Measurements from ENCODE around the gene SMOC1.
"Not testable (repeated sequence)": the region's sequence is repeated elsewhere in the genome, so short reads cannot be mapped to it uniquely, and the experiment has no call there.

The SMOC1 gene

DNA sequence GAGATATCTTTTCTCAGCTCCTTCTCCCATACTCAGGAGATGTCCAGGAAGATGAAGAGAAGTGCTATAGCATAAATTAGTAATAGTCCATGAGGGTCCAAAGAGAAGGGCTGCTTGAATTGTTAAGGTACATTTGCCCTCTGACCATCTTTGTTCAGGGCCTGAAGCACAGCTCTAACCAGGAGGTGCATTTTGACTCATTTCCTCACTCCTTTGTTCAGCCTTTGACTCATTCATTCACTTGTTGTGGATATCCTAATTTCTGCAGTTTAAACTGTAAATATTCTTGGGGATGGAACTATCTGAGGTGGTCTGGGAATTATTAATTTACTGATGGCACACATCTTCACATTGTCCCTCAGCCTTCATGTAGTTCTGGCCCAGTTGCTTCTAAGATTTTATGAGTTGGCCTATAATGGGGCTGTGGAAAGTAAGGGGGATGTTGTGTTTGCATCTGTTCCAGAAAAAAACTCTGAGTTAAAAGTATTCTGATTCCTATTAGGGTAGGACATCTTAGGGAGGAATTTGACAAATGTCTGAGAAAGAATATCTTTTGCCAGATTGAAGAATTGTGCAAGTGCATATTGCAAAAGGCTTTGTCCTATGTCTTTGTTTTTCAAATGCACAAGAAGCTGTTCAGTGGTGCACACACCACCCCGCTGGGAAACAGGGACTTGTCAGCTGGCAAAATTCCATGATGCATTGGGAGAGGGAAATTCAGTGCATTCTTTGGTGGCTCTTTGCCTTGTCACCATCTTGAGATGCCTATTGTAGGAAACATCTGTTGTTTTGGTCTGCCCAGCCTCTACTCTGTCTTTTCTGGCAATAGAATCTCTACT, 22.1 kb downstream of the SMOC1 start:
- no peak for DNase-seq

DNA sequence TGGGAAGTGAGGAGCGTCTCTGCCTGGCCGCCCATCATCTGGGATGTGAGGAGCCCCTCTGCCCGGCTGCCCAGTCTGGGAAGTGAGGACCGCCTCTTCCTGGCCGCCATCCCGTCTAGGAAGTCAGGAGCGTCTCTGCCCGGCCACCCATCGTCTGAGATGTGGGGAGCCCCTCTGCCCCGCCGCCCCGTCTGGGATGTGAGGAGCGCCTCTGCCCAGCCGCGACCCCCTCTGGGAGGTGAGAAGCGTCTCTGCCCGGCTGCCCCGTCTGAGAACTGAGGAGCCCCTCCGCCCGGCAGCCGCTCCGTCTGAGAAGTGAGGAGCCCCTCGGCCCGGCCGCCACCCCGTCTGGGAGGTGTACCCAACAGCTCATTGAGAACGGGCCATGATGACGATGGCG, 23.8 kb downstream of the SMOC1 start:
- DNase-seq: not testable (repeated sequence)

DNA sequence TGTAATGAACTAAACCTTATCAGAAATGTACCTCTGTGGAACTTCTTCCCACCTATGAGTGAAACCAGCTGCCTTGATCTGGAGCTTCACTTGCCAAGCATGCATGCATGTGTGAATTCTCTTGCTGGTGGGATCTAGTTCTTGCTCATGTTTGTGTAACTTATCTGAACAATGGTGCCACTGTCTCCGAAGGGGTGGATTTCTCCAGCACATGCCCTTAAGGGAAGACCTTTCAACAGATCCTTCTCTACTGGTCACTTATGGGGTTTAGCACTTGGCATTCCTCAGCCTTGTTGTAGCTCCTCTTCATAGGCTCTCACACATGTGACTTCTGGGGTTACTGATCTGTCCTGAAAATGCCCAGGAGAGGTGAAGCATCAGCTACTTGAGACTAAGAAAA, 25.0 kb downstream of the SMOC1 start:
- no peak for DNase-seq

DNA sequence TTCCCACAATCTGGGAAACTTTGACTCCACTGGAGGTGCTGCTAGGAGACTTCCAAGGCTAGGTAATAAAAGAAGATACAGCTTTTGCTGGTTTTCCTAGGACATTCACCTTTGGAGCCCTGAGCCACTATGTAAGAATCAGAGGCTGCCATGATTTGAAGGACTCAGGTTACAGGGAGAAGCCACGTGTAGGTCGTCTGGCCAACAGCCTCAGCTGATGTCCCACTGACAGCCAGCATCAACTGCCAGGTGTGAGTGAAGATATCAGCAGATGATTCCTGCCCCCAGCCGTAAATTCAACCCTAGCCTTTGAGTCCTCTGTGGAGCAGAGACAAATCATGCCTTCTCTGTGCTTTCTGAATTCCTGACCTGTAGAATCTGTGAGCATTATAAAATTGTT, 27.0 kb downstream of the SMOC1 start:
- DNase-seq: no peak

DNA sequence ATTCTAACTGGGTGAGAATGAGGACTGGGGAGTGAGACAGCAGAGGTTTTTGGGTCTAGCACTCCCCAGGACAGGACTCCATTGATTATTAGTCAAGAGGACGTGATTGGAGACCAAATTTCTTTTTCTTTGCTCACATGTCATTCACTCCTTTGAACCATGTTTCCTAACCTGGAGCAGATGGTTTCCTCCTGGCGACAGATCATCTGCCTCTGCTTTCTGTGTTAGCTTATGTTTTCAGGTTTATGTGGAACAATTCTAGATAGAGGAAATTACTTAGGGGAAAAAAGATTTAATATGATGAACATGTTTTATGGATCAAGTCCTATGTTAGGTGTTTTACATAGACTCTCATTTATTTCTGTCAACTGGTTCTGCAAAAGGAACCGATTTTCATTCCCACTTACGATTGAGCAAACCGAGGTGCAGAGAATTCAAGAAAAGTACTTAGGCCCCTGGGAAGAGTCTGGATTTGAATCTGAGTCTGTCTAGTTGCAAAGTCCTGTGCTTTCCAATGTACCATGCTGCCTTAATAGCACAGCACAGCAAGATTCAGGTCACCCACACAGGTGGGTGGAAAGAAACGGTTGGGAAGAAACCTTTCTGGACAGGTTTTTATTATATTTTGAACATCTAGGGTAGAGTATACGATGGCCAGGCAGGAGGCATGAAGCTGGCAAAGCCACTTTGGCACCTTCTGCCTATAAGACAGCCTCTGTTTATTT, 30.8 kb downstream of the SMOC1 start:
- no peak for DNase-seq

DNA sequence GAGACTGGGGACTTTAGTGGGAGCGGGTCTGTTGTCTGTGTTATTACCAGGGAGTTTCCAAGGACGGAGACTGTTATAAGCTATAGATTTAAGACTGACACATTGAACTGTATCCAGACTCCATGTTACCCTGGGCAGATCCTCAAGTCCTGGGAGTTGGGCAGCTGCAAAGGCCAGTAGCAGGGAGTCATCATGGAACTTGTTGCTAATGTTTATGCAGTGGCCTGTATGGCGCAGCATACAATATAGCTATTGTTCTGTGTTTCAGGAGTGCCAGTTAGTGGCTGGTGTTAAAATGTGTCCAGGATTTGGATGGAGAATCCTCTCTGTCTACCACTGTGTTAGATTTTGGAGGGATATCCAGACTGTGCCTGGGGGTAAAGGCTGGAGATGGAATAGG, 31.7 kb downstream of the SMOC1 start:
- DNase-seq: no peak

DNA sequence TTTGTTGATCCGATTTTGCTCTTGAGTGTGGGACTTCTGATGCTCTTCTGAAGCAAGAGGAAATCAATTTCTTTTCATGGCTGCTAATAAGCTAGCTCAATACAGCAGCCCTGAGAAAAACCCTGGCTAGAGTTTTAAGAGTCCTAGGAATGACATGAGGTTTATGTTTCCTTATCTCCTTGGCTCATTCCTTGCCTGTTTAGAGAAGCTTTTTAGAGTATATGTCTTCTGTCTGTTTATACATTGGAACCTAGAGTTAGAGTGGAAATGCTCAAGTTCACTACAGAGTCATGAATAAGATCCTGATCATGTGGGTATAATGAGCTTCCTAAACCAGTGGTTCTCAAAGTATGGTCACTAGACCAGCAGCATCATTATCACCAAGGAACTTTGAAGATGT, 34.5 kb downstream of the SMOC1 start:
- DNase-seq: no peak

DNA sequence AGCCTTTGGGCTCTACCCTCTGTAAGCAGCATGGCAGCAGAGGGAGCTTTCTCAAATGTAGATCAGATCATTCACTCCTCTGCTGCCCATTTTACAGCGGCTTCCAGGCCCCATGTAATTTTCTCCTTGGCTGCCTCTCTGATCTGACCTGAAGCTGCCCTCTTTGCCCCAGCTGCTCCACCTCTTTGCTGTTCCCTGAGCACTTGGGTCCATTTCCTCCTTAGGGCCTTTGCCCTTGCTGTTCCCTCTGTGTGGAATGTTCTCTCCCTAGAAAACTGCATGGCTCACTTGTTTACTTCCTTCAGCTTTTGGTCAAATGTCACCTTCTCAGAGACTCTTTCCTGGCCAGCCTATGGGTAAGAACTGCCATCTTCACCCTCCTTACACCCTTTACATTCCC, 37.2 kb downstream of the SMOC1 start:
- no peak for DNase-seq

DNA sequence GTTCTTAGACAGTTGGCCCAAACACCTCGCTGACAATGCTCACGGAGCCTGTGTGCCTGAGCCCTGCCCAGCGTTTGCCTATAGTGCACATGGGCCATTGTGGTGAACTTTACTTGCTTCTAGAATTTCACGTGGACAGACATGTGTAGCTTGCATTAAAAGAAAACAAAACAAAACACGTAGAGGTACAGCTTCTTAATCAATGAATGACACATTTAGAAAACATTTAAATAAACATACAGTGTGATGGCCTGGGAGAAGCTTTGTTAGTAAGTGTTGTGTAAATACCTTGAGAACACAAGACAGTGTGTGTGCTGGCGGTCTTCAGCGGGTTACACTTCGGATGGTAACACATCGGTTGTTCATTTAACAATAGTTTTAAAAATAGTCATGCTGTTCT, 38.1 kb downstream of the SMOC1 start:
- DNase-seq: no peak

DNA sequence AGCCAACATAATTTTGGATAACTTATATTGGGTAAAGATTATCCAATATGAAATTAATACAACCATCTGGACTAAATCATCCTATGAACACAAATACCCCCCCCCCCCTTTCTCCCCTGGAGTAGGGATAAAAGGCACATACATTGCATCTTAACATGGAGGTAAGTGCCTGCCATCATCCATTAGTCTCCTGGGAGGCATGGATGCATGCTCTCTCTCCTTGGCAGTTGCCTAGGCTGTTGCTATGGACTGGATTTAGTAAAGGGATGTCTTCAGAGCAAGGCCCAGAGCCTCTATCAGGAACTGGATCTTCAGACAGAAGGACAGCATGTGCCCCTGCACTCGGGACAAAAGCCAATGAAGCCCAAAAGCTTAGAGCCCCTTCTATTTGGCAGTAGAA, 40.6 kb downstream of the SMOC1 start:
- DNase-seq: no peak

DNA sequence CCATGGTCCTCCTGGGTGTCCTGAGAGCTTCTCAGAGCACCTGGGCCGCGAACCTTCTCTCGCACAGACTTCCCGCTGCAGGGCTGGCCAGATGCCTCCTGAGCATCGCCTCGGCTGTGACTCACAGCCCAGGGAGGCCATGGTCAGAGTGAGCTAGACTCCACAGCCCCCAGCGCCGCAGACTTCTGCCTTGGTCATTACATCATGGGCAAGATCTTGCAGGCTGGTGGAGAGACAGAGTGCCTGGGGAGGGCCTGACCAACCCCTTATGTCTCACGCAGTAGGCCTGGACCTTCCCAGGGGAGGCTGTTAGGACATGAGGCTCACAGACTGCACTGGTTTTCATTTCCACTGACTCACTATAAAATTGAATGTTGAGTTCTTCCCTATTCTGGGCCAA, 41.8 kb downstream of the SMOC1 start:
- DNase-seq: no peak

DNA sequence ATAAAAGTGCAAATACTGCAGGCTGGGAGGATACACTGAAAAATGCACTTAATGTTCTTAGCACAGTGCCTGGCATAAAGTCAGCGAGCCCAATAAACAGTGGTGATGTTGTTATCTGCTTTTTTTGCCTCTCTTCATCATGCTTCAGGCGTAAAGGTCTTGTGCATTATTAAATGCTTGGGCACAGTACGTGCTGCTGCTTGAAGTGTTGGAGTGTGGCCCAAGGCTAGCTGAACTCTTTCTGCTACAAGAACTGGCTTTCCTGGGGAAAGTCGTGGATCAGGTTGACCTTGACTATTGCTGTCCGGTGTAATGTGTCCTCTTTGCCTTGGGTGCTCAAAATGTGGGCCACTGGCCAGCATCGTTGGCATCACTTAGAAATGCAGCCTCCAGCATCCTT, 43.0 kb downstream of the SMOC1 start:
- DNase-seq: no peak

DNA sequence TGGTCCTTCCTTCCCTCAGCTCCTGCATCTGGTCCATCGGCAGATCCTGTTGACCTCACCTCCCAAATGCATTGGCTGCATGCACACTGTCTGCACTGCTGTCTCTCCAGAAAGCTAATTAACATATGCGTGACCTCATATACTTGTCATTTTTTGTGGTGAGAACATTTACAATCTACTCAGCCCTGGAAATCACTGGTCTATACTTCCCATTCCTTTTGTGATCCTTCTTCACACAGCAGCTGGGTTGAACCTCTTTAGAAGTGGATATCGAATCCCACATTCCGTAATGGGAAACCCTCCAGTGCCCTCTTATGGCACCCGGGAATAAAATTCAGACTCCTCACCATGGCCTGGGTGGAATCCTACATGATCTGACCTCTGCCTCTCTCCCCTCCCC, 45.0 kb downstream of the SMOC1 start:
- no peak for DNase-seq

DNA sequence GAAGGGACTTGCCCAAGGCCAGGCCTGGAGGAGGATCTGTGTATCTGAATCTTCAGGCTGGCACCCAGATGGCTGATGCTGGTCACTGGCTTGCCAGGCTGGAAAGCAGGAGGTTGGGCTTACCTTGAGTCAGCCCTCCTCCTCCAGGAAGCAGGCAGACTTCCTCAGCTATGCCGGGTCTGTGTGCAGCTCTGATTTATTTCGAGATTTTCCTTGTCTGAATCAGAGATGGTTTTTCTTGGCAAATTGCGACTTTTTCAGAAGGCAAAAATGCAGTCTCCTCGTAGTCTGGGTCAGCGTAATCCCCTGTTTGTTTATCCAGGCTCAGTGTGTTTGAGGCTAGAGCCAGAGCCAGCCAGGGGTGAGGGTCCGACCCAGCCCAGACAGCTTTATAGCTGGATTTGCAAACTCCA, 48.9 kb downstream of the SMOC1 start:
- no peak for DNase-seq

DNA sequence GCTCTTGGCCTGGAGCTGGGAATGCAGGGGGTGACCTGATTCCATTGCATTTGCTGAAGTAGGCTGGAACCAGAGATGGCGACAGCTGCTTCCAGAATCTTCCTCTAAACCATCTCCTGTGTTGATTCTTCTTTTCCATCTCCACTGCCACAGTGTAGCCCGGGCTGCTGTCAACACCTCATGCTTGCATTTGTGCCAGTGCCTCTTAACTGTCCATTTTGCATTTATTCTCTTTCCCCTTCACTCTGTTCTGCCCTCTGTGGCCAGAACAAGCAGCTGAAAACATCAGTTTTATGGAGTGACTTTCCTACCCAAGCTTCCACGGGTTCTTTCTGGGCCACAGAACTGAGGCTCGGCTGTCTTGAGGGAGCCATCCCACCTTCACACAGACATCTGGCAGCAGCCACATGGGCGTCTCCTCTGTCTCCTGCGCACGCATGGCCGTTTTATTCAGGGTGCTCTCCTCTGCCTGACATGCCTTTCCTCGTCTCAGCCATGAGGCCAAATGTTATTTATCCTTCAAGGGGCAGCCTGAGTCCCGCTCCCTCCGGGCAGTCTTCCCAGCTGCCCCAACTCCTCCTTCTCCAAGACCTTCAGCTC, 51.7 kb downstream of the SMOC1 start:
- no peak for DNase-seq

DNA sequence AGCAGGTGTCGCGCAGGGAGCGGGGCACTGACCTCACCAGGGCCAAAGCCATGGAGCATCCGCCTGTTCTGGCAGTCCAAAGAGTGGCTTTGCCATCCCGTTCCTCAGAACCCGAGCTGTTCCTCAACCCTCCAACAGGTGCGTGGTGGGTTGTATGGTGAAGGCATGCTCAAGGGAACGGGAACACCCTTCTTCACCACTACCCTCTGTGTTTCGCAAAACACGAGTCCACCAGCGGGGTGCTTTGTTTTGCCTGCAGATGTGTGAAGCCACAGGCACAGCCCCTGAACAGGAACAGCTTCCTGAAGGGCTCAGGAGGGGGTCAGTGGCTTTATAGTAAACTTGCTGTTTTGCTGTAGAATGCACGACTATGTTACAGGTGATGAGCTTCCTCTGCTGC, 52.7 kb downstream of the SMOC1 start:
- DNase-seq: no peak

DNA sequence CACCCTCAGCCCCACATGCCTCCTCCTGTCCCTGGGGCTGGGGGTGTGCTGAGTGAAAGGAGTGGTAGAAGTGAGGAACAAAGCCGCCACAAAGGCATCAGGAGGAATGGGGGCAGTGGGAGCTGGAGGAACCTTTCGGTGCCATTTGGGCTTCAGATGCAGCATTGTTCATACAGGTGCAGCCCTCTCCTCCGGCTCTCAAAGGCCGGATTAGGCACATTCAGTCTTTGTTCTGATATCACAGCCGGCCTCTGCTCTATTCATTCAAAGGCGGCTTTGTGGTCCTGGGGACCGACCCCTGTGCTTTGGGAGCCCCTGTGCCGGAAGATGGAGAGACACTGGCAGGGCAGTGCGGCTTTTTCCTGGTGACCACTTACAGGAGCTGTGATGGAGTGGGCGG, 53.2 kb downstream of the SMOC1 start:
- DNase-seq: no peak

DNA sequence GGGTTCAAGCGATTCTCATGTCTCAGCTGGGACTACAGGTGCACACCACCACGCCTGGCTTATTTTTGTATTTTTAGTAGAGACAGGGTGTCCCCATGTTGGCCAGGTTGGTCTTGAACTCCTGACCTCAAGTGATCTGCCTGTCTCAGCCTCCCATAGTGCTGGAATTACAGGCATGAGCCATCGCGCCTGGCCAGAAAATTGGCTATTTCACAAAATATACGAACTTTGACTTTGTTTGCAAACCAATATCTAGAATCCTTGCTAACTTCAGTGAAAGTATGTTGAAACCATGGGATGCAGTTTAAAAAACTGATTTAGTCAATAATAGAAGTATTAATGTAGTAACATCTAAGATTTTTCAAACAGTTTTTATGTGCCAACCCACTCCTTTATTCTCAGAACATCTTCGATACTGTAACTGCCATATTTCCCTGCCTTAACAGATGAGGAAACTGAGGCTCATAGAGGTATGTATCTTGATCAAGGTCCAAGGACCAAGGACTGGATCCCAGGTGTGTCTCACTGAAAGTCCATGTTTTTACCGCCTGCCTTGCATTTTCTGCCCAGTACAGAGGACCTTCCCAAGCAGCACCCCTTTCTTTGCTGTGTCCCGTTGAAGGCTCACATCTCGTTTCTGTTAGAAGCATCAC, 54.5 kb downstream of the SMOC1 start:
- DNase-seq: no peak

DNA sequence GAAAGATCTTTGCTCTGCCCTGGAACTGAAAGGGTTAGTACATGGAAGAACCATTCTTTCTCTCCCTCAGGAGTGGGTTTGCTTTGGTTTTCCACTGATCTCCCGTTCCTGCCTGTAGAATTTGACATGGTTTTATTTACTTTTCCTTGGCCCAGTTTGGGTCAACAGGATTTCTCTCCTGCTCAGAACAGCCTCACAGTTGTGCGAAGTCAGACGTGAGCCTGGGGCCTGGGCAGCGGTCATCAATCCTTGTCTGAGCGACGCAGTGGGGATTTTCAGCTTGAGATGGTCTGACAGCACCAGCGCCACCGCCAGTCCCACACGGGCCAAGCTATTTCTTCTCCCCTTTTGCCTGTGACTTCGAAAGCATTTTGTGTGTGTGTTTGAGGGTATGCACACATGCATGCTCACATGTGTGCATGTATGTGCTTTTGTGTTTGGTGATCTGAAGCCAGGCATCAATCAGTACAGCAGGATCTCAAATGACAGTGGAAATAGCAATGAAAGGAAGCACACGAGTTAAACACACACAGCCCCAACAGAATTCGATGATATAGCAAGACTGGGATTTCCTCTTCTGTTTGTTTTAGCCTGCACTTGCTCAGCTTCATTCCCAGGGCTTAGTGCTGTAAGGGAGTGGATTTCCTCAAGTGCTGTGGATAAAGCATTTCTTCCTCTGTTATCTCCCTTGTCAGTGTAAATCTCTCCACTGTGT, 58.3 kb downstream of the SMOC1 start:
- DNase-seq: no peak

DNA sequence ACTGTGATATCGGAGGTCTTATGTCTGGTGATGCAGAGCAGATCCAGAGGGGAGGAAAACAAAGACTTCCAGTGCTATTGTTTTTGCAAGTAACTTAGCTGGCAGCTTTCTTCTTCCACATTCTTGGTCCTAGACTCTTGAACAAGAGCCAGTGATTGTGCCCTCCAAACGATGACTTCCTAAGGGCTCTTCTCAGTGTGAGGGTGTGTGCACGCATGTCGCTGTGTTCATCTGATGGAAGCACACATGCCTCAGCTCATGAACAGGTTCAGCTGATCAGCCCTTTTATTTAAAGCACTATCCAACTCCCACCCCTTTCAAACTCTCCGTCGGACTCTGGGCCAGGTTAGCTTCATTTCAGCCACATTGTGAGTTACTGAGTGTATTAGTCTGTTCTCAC, 59.5 kb downstream of the SMOC1 start:
- DNase-seq: no peak

DNA sequence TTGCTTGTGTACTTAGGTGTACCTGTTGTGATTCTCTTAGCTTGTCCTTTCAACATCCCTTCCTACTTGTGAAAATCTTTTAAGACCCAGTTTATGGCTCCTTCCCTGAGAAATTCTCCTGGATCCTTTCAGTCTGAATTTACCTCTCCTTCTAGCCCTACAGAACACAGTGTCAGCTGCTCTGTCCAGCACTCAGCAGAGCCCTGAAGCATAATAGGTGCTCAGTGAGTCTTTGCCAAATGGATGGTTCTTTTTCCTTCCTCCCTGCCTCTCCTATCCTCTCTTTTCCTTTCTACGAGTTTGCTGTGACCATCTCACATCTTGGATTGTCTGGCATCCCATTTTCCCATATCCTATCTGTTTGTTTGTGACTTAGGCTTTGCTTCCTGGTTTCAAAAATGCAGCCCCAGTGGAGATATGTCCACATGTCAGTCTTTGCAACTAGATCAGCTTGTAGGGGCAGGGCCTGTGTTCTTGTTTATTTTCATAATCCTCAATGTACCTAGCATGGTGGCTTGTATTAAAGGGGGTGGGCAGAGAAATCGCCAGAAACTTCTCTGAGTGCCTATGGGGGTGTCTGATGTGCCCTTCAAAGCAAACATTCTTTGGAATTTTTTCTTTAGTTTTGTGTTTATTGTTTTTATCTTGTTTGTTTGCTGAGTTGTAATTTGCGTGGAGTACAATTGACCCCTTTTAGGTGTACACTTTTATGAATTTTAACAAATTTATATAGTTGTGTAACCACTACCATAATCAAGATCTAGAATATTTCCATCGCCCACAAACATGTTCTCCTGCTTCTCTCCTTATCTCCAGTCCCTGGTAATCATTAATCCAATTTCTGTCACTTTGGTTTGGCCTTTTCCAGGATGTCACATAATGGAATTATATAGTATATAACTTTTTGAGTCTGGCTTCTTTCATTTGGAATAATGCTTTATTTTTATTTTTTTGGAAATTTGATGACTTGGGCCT, 62.8 kb downstream of the SMOC1 start:
- DNase-seq: no peak

Measured in activated effector memory CD4-positive, alpha-beta T cell treated with Interleukin-2 at 50 U/mL for 16 hours (primary cell).